H1 (cell line): ENCODE data around the gene NOL3. TPM values are rescaled to one million over a fixed set of nuclear protein-coding genes. Genes with fewer than 3 reads are reported as not detected.

ENCODE experiments used
- CTCF ChIA-PET: fragments of 300-600 bp; sonication (Branson Sonifier 250); formaldehyde crosslinking; loops from one replicate; lab custom pipeline; 2021; ENCODE audit not compliant: partially characterized antibody; lab: Charles Lee
- POLR2A ChIA-PET: fragments of 300-600 bp; sonication (Branson Sonifier 250); formaldehyde crosslinking; loops from one replicate; lab custom pipeline; 2021; ENCODE audit warnings: inconsistent platforms; ENCODE audit not compliant: partially characterized antibody; lab: Charles Lee
- DNase-seq, 2 experiments: peaks; one replicate each; pipeline versions ENCODE4 v3.0.0 to v3.0.0-alpha.2; 2010 to 2022; ENCODE audit warnings: low spot score in 2 of 2, low read depth in 1 of 2, mixed read lengths in 1 of 2
- FAIRE-seq: peaks from 2 replicates; lab custom pipeline; 2011; peaks lifted over from hg19 to GRCh38; lab: Jason Lieb, UNC
- H2AFZ ChIP-seq: 2 replicates; pipeline ENCODE4 v1.8.1; 2012; ENCODE audit warnings: low read length, inconsistent platforms
- H2AK5ac ChIP-seq: 2 replicates; pipeline ENCODE4 v1.6.1; 2013; ENCODE audit warnings: low read depth, low read length
- H2BK120ac ChIP-seq: replicated peaks from 2 replicates; pipeline ENCODE3; 2013; ENCODE audit warnings: low read depth, low read length, inconsistent platforms
- H2BK12ac ChIP-seq: 2 replicates; pipeline ENCODE4 v1.6.1; 2013; ENCODE audit warnings: low read depth, low read length
- H2BK15ac ChIP-seq: 2 replicates; pipeline ENCODE4 v1.6.1; 2013; ENCODE audit warnings: low read length
- H2BK20ac ChIP-seq: 2 replicates; pipeline ENCODE4 v1.6.1; 2013; ENCODE audit warnings: low read length
- H2BK5ac ChIP-seq: 2 replicates; pipeline ENCODE4 v1.6.1; 2013; ENCODE audit warnings: low read depth, low read length
- H3K14ac ChIP-seq: 2 replicates; pipeline ENCODE4 v1.6.1; 2013; ENCODE audit warnings: inconsistent platforms; ENCODE audit not compliant: insufficient read length
- H3K18ac ChIP-seq: 2 replicates; pipeline ENCODE4 v1.6.1; 2013; ENCODE audit warnings: low read length; ENCODE audit errors: extremely low read depth
- H3K23ac ChIP-seq: 2 replicates; pipeline ENCODE4 v1.6.1; 2013; ENCODE audit warnings: inconsistent platforms; ENCODE audit not compliant: insufficient read length
- H3K23me2 ChIP-seq: 2 replicates; pipeline ENCODE4 v1.6.1; 2013; ENCODE audit warnings: low read depth, low read length
- H3K27ac ChIP-seq: 2 replicates; pipeline ENCODE4 v1.6.1; 2011; ENCODE audit warnings: low read depth, low read length, inconsistent platforms
- H3K27me3 ChIP-seq, 4 experiments: replicated peaks in 1 of 4; 1 replicate in 1 of 4; 2 replicates in 3 of 4; pipeline versions ENCODE4 v1.6.1 to v1.8.1; 2011 to 2013; ENCODE audit warnings: low read length in 3 of 4, mild to moderate bottlenecking in 3 of 4, inconsistent platforms in 2 of 4, mixed read lengths in 2 of 4, moderate library complexity in 1 of 4; ENCODE audit not compliant: control insufficient read depth in 3 of 4, insufficient read depth in 3 of 4; ENCODE audit errors: extremely low read depth in 1 of 4
- H3K36me3 ChIP-seq, 4 experiments: 2 replicates each; pipeline versions ENCODE4 v1.6.1 to v1.8.1; 2011 to 2013; ENCODE audit warnings: mild to moderate bottlenecking in 4 of 4, low read length in 3 of 4, moderate library complexity in 2 of 4, control low read depth in 1 of 4, inconsistent platforms in 1 of 4; ENCODE audit not compliant: insufficient read depth in 4 of 4, control insufficient read depth in 2 of 4
- H3K4ac ChIP-seq: replicated peaks from 2 replicates; pipeline ENCODE3; 2013; ENCODE audit warnings: low read length, low read depth, mixed read lengths, inconsistent platforms; ENCODE audit not compliant: insufficient read length
- H3K4me1 ChIP-seq, 4 experiments: replicated peaks in 1 of 4; 1 replicate in 1 of 4; 2 replicates in 3 of 4; pipeline versions ENCODE4 v1.6.1 to v1.8.1; 2011 to 2013; ENCODE audit warnings: low read length in 3 of 4, inconsistent platforms in 2 of 4, mixed read lengths in 1 of 4; ENCODE audit not compliant: insufficient read depth in 4 of 4, control insufficient read depth in 3 of 4
- H3K4me2 ChIP-seq, 2 experiments: 2 replicates each; pipeline versions ENCODE4 v1.6.1 to v1.8.1; 2011 to 2013; ENCODE audit warnings: low read depth in 2 of 2, low read length in 2 of 2, control low read depth in 1 of 2, inconsistent platforms in 1 of 2, mild to moderate bottlenecking in 1 of 2; ENCODE audit not compliant: insufficient read depth in 1 of 2
- H3K4me3 ChIP-seq, 4 experiments: fragments of 200-600, 300-600 bp in 1 of 4; sonication (generic), shearing (Covaris generic), sonication (Bioruptor Twin) in 1 of 4; 2 replicates each; pipeline versions ENCODE4 v1.5.1 to v1.8.1; 2011 to 2016; ENCODE audit warnings: low read length in 4 of 4, low read depth in 3 of 4, control low read depth in 2 of 4, inconsistent platforms in 2 of 4, mild to moderate bottlenecking in 2 of 4, mixed read lengths in 1 of 4, moderate library complexity in 1 of 4; ENCODE audit not compliant: insufficient read depth in 2 of 4; ENCODE audit errors: extremely low read depth in 1 of 4
- H3K56ac ChIP-seq: replicated peaks from 2 replicates; pipeline ENCODE3; 2013; ENCODE audit warnings: low read depth, mild to moderate bottlenecking, mixed read lengths, low read length, inconsistent platforms; ENCODE audit not compliant: insufficient read length
- H3K79me1 ChIP-seq: 2 replicates; pipeline ENCODE4 v1.6.1; 2013; ENCODE audit warnings: low read depth, low read length, control low read depth
- H3K79me2 ChIP-seq, 2 experiments: 2 replicates each; pipeline versions ENCODE4 v1.6.1 to v1.8.1; 2012 to 2013; ENCODE audit warnings: low read length in 2 of 2, mild to moderate bottlenecking in 2 of 2, inconsistent platforms in 1 of 2; ENCODE audit not compliant: insufficient read depth in 2 of 2, control insufficient read depth in 1 of 2
- H3K9ac ChIP-seq, 4 experiments: replicated peaks in 1 of 4; 1 replicate in 1 of 4; 2 replicates in 3 of 4; pipeline versions ENCODE4 v1.6.1 to v1.8.1; 2011 to 2013; ENCODE audit warnings: low read depth in 3 of 4, low read length in 3 of 4, control low read depth in 2 of 4, mild to moderate bottlenecking in 2 of 4, moderate library complexity in 2 of 4, inconsistent platforms in 1 of 4; ENCODE audit errors: extremely low read depth in 1 of 4
- H3K9me3 ChIP-seq, 2 experiments: 2 replicates each; pipeline versions ENCODE4 v1.6.1 to v1.8.1; 2012 to 2013; ENCODE audit warnings: mild to moderate bottlenecking in 2 of 2, moderate library complexity in 2 of 2, control low read depth in 1 of 2, inconsistent platforms in 1 of 2, low read depth in 1 of 2, low read length in 1 of 2, mixed read lengths in 1 of 2; ENCODE audit not compliant: insufficient read depth in 2 of 2
- H4K20me1 ChIP-seq, 2 experiments: replicated peaks in 1 of 2; 2 replicates each; pipeline versions ENCODE3 to v1.8.1; 2011 to 2013; ENCODE audit warnings: inconsistent platforms in 2 of 2, low read length in 2 of 2, mild to moderate bottlenecking in 1 of 2; ENCODE audit not compliant: insufficient read depth in 2 of 2, control insufficient read depth in 1 of 2
- H4K5ac ChIP-seq: 2 replicates; pipeline ENCODE4 v1.6.1; 2013; ENCODE audit warnings: low read length, low read depth, mixed read lengths, inconsistent platforms; ENCODE audit not compliant: insufficient read length
- H4K8ac ChIP-seq: 2 replicates; pipeline ENCODE4 v1.8.0; 2013; ENCODE audit warnings: mild to moderate bottlenecking, moderate library complexity, low read length, inconsistent platforms; ENCODE audit not compliant: insufficient read depth; ENCODE audit errors: extremely low read depth
- H4K91ac ChIP-seq: replicated peaks from 2 replicates; pipeline ENCODE3; 2013; ENCODE audit warnings: low read length, mixed read lengths, inconsistent platforms; ENCODE audit not compliant: insufficient read length
- CHD2 ChIP-seq: IDR thresholded peaks from 2 replicates; pipeline ENCODE4 v1.6.1; 2012; ENCODE audit warnings: low read length, improper control_type of control experiment
- GABPA ChIP-seq: IDR thresholded peaks from 2 replicates; pipeline ENCODE4 v1.6.1; 2011; ENCODE audit warnings: mild to moderate bottlenecking, low read length, moderate library complexity, borderline replicate concordance; ENCODE audit not compliant: insufficient read depth
- HDAC6 ChIP-seq: IDR thresholded peaks from one replicate; pipeline ENCODE4 v1.7.1; 2012; ENCODE audit warnings: low read depth, mild to moderate bottlenecking, inconsistent platforms, low read length, moderate library complexity
- KDM1A ChIP-seq: fragments of 200-600, 300-600 bp; sonication (generic); IDR thresholded peaks from 2 replicates; pipeline ENCODE4 v1.7.1; 2016; ENCODE audit warnings: mild to moderate bottlenecking, low read length, borderline replicate concordance
- NANOG ChIP-seq: IDR thresholded peaks from 2 replicates; pipeline ENCODE4 v1.6.1; 2011; ENCODE audit warnings: low read length, low read depth, mild to moderate bottlenecking, inconsistent platforms; ENCODE audit not compliant: insufficient read depth, poor library complexity, severe bottlenecking
- POLR2A ChIP-seq, 2 experiments: IDR thresholded peaks; 1 replicate in 1 of 2; 2 replicates in 1 of 2; pipeline ENCODE4 v1.6.1; 2011; ENCODE audit warnings: low read depth in 2 of 2, low read length in 2 of 2, mild to moderate bottlenecking in 2 of 2; ENCODE audit errors: control extremely low read depth in 1 of 2
- SP4 ChIP-seq: IDR thresholded peaks from 2 replicates; pipeline ENCODE4 v1.6.1; 2012; ENCODE audit warnings: low read length, inconsistent platforms
- SRF ChIP-seq: IDR thresholded peaks from 2 replicates; pipeline ENCODE4 v1.6.1; 2011; ENCODE audit warnings: mild to moderate bottlenecking, low read depth, low read length, moderate library complexity
- TBP ChIP-seq: IDR thresholded peaks from 2 replicates; pipeline ENCODE4 v1.6.1; 2011; ENCODE audit warnings: low read depth, low read length, improper control_type of control experiment
- TEAD4 ChIP-seq: IDR thresholded peaks from 2 replicates; pipeline ENCODE4 v1.6.1; 2012; ENCODE audit warnings: low read depth, low read length, inconsistent platforms, mixed read lengths
- WGBS, 2 experiments: shearing (Covaris generic) in 1 of 2; methylation state at CpG; one replicate each; pipeline versions ENCODE4 v1.1.6 to v1.1.7; 2013 to 2015; ENCODE audit warnings: low lambda C conversion rate in 2 of 2, mixed read lengths in 2 of 2, inconsistent platforms in 1 of 2, low coverage in 1 of 2, missing lambda C conversion rate in 1 of 2; ENCODE audit not compliant: insufficient replicate concordance in 2 of 2, insufficient coverage in 1 of 2, insufficient read length in 1 of 2; ENCODE audit errors: extremely low coverage in 1 of 2, missing lambda C conversion rate in 1 of 2; 5-methylcytosine and 5-hydroxymethylcytosine counted together
- polyA plus RNA-seq, 7 experiments: library from polyadenylated mRNA; depleted of rRNA in 3 of 7; stranded (reverse) in 5 of 7; unstranded in 2 of 7; fragments of >200 nt in 5 of 7; fragments of 200-250 nt in 2 of 7; gene quantifications; 1 replicate in 5 of 7; 2 replicates in 1 of 7; 4 replicates in 1 of 7; pipeline versions ENCODE4 v1.2.1 to v1.2.3, GENCODE V29; 2011 to 2013; ENCODE audit warnings: missing spikeins in 2 of 7, mixed read lengths in 2 of 7
- total RNA-seq: library from RNA; stranded (reverse); fragmentation: NEBNext Ultra II Directional; extraction: Animal tissue kit (Norgen Biotek cat#: 25700); gene quantifications from 2 replicates; pipeline ENCODE4 v1.2.1, GENCODE V29; 2021

NOL3 gene
- total and polyA plus RNA-seq, 2 of the 8 experiments (the other 6 are each of a cell fraction or from before 2014, with no cell fraction given), result 2.2 to 4.6 TPM

- no peak overlapping the region for H3K27ac ChIP-seq
- TF ChIP-seq CHD2 (no peak), SP4 (no peak), TBP (no peak), HDAC6 (no peak), GABPA (no peak), NANOG (no peak), KDM1A (no peak), POLR2A (IDR thresholded peaks at IDR 0.05; ENCODE audit: control extremely low read depth in 1 of 2, low read depth in 2 of 2, low read length in 2 of 2) (no peak), SRF (no peak), TEAD4 (no peak)
- TF ChIP-seq, all 59 proteins: peak for 0
- FAIRE-seq, result no peak
- Histone ChIP-seq H4K8ac (no peak overlapping the region), H4K20me1 (peaks cover 5 to 28% of the 10 kb centered on the region in 2 experiments), H3K36me3 (no peaks in the 10 kb centered on the region; a peak in 1 of 8 replicates), H3K4me1 (peaks cover 0 to 25% (median 16%) of the 10 kb centered on the region in 4 experiments; a peak in 5 of 7 replicates), H2BK15ac (no peak overlapping the region), H4K5ac (no peak overlapping the region), H3K23me2 (peaks cover 21% of the 10 kb centered on the region), H3K27me3 (peaks cover 14 to 44% (median 36%) of the 10 kb centered on the region in 4 experiments), H3K14ac (no peak overlapping the region), H3K9me3 (no peaks in the 10 kb centered on the region), H3K79me1 (no peaks in the 10 kb centered on the region), H3K23ac (no peak overlapping the region), H3K18ac (no peak overlapping the region), H3K56ac (no peak overlapping the region), H2BK5ac (no peak overlapping the region), H2BK12ac (no peak overlapping the region), H2BK20ac (no peak overlapping the region), H2BK120ac (no peak overlapping the region), H3K4me2 (no peak overlapping the region), H3K9ac (no peak overlapping the region), H3K79me2 (peaks cover 0 to 5% of the 10 kb centered on the region in 2 experiments; a peak in 1 of 4 replicates), H2AK5ac (no peak overlapping the region), H4K91ac (no peak overlapping the region), H3K4ac (no peak overlapping the region), H3K4me3 (no peak overlapping the region), H2AFZ (no peak overlapping the region)
- CTCF ChIA-PET, result interaction anchor here (0.7 to 8.2 kb wide), 5 partner anchors 12 to 163 kb away, joined by 3 to 78 read pairs (median 3); partner anchors contain the start of genes FBXL8, HSF4 and TRADD
- POLR2A ChIA-PET, result interaction anchor here (1.0 kb wide), 1 partner anchor 11 kb away, joined by 4 read pairs; the partner anchor contains the start of gene NOL3
- 93% methylated on average over 2 of the region's 2 CpGs; no CpG with 5 or more reads in 1 of the 2 experiments for whole genome bisulfite sequencing, 2 experiments
- no peak for DNase-seq
Measured at GRCh38 chr16:67181346-67181745, 11.0 kb downstream of the NOL3 start.
